ENCODE results near the gene CAMTA1.
A peak's percentile ranks its signal among the peaks of the same experiment; 100 is the strongest.
"Not testable (repeated sequence)": the region's sequence is repeated elsewhere in the genome, so short reads cannot be mapped to it uniquely, and the experiment has no call there.

Gene CAMTA1

DNA sequence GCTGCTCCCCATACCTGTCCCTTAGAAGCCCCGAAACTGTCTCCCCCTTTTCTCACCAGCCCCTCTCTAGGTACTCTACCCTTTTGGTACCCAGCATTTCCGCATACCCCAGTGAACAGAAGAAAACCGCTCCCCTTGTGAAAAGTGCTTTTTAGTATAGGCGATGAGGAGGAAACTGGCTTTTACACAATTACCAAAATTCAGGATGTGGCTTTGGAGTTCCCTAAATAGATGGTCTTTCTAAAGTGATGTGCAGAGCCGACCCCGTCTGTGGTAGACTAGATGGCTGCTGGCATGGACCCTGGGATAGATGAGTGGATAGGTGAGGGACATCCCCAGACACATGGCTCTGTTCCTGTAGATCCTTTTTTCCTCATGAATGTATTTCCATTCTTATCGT is 996.2 kb downstream of the CAMTA1 start:
- ATAC-seq, result no peak

DNA sequence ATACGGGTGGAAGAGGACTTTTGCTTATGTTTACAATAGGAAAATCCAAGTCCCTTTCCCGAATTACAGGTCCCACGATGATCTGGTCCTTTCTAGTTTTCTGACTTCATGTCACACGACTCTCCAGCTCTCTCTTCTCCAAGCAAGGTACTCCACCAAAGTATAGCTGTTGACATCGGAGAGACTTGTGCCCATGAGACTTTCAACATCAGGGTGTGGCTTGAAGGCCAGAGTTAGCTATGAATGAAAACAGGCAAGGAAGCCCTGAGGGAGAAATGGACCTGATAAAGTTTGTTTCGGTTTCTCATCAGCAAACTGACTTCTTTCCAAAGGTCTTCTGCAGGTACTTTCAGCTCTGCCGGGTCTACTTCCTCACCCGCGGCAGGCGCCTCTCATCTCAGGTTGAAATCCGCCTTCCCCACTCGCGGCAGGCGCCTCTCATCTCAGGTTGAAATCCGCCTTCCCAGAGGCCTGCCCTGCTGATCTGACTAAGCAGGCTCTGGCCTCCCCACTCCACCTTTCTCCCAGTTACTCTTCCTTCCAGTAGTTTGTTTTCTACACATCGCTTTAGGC is 996.8 kb downstream of the CAMTA1 start:
- ATAC-seq, result no peak

DNA sequence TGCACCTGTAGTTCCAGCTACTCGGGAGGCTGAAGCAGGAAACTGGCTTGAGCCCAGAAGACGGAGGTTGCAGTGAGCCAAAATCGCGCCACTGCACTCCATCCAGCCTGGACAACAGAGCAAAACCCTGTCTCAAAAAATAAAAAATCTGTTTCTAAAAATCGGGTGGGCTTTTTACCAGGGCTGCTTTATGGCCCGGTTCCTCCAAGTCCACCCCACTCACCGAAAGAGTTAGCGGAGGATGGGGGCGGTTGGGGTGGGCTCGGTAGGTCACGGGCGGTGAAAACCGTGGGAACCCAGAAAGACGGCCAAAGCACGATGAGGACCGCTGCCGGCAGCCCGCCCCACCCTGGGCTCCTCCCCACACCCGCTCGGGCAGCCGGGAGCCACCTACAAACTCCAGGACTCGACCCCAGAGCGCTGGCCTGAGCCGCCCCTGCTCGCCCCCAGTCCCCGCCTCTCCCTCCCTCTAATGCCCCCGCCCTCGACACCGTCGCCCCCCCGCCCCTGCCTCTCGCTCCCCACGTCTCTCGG is 998.0 kb downstream of the CAMTA1 start:
- ATAC-seq, result no peak

DNA sequence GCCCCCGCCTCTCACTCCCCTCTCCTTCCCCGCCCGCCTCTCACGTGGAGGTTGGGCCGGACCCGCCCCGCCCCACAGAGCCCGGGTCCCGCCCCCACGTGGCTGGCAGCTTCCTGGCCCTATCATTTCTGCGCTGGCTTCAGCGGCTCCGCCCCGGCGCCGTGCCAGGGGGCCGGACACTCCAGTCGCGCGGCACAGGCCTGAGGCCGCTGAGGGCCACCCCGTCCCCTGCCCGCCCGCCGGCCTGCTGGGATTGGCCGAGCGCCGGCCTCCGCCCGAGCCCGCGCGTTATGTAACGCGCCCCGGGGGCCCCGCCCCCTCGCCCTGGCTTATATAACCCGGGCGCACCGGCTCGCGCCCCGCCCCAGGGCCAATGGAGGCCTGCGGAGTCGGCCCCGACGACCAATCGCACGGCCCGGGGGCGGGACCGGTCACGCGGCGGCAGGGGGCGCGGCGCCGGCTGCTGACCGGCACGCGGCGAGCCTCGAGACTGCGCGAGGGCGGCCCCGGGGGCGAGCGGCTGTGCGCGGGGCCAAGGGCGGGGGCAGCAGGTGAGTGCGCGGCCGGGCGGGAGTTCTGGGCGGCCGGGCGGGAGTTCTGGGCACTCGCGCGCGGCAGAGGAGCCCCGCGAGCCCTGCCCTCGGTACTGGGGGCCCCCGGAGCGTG is 998.7 kb downstream of the CAMTA1 start, which contains the start of gene PER3:
Gene PER3, plus strand, starts transcription at position 466 of the 666 bp plus-strand sequence. CDS start 587 bp downstream, outside the sequence.
- ATAC-seq, result peak; percentile 94 to 95

DNA sequence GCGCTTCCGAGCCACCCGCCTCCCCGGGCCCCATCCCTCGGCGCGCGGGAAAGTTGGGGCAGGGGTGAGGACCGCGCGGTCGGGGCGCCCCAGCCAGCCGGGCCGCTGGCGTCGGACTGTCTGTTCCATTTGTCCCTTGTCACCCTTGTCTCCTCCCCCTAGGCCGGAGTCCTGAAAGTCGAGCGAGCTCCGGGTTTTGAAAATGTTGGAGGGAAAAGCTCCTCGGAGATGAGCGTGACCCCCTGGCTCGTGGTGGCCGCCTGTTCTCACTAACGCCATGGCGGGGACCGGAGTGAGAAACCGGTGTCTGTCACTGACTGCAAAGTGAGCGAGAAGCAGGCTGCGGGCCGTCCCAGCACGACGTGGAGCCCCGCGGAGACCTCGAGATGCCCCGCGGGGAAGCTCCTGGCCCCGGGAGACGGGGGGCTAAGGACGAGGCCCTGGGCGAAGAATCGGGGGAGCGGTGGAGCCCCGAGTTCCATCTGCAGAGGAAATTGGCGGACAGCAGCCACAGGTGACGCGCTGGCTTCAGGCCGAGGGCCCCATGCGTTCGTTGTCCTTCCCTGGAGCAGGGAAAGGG is 999.3 kb downstream of the CAMTA1 start:
- ATAC-seq, result no peak

DNA sequence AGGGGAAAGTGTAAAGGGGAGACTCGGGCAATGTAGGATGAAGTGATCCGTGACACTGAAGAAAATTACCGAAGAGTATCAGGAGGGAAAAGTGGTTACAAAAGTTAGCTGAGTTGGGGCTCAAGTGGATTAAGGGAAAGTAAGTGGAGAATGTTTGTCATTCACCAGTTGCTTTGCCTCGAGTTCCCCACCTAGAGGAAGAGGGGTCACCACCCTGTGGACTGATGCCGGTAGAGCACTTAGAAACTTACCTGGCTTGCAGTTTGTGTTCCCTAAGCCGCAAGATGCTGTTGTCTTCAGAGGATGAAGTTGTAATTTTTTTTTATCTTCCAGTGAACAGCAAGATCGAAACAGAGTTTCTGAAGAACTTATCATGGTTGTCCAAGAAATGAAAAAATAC is 999.9 kb downstream of the CAMTA1 start:
- no peak for ATAC-seq

DNA sequence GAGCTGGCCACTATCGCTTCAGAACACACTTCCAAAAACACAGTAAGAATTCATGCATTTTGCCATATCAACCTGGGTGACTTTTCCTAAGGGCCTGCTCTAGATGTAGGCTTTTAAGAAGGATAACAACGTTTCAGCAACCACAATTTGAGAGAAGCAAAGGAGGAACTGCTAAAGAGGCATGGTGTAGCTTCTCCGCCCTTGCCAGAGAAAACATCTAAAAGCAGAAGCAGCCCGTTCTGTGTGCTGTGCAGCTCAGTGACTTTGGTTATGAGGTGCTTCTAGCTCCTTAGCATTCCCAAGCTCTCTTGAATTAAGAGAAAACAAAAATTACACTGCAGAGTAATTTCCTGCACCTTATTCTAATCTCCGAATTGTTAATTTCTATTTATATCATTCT is 1001.5 kb downstream of the CAMTA1 start:
- no peak for ATAC-seq

DNA sequence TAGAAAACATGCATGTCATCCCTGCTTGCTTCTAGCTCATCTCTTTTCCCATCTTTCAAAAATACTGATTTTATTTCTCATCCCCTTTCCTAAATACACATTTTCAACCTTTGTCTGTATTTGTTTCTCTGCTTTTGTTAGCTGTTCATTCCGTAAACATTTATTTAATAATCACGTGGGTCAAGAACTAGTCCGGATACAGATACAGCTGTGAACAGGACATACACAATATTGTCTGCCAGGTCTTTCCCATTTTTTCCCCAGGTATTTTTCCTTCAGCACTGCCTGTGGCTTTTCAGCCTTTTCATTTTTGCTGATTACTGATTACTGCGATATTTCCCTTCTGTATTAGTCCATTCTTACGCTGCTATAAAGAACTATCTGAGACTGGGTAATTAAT is 1004.6 kb downstream of the CAMTA1 start:
- no peak for ATAC-seq

DNA sequence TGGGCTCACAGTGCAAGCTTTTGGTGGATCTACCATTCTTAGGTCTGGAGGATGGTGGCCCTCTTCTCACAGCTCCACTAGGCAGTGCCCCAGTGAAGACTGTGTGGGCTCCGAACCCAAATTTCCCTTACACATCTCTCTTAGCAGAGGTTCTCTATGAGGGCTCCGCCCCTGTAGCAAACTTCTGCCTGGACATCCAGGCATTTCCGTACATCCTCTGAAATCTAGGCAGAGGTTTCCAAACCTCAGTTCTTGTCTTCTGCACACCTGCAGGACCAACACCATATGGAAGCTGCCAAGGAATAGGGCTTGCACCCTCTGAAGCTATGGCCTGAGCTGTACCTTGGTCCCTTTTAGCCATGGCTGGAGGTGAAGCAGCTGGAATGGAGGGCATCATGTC is 1005.8 kb downstream of the CAMTA1 start:
- ATAC-seq, result not testable (repeated sequence)

DNA sequence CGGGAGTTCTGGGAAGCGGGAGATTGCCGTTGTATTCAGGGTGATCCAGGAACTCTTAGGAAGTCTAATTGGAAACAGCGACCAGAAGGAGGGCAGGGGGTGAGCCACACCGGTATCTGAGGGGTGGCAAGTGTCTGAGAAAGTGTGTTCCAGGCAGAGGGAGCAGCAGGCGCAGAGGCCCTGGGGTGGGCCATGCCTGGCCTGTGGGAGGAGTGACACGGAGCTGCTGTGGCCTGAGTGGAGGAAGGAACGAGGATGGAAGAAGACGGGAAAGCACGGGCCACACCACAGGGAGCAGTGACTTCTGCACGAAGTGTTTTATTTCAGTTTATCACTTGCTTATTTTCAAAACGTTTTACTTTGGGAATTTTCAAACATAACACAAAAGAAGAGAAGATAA is 1010.2 kb downstream of the CAMTA1 start:
- ATAC-seq, result no peak

DNA sequence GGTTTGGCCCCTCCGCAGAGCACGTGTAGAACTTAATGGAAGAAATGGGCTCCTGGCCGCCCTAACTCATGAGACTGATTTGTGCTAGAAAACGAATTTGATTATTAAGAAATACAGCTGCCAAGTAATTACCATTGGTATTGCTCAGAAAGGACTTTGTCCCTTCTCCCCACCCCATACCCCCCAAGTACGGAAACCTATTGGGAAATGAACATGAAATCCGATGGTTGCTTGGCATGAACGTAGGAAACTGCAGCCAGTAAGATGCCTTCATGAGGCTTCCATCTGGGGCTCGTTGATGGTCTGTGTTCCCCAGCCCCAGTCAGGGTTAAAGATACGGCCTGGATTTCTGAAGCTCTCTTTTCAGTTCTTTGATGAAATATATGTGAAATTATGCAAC is 1020.2 kb downstream of the CAMTA1 start:
- ATAC-seq, result no peak

DNA sequence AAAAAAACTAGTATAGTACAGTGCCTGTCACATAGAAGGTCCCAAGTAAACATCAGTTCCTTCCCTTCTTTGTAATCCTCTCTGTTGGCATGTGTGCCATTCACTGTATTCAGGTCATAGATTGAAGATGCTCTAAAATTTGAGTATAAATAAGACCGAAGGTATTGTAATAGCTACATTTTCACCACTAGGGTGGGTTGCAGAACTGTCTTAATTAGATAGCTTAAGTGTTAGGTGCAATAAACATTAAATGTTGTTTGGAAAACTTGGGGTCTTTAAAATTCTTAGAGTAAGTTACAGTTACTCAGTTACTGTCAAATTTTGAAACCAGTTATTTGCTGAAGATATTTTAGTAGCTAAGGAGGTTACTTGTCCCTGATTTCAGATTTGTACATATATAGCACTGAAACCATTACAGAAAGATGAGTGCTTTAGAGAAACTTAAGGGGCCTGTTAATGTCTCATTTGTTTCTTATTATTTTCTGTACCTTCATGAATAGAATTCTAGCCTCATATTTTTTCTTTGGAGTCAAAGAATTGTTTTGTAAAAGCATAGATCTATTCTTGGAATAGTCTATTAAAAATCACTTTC is 1023.1 kb downstream of the CAMTA1 start:
- no peak for ATAC-seq

DNA sequence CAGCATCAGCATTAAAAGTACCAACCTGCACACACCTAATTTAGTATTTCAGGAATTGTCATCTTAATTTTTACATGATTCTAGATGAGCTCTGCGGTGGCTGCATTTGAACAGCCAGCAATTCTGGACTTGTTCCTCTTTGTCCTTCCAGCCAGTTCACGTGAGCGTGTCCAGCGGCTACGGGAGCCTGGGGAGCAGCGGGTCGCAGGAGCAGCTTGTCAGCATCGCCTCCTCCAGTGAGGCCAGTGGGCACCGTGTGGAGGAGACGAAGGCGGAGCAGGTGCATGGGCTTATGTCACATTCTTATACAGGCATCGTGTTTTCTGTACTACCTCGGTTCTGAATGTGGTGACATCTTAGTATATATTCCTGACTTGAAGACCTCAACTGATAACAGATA is 1024.5 kb downstream of the CAMTA1 start:
- ATAC-seq, result no peak

DNA sequence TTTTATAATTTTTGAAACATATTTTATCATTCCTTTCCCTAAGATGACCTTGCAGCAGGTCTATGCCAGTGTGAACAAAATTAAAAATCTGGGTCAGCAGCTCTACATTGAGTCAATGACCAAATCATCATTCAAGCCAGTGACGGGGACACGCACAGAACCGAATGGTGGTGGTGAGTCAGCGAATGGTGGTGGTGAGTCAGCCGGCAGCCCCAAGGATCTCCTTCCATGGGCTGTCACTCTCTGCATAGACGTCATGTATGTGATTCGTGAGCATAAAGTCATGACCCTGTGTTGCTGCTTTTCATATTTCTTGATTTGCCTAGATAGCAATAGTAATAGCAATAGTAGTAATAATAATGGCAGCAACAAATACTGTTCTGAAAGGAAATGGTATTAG is 1025.1 kb downstream of the CAMTA1 start:
- peak; percentile 95 to 99 for ATAC-seq

DNA sequence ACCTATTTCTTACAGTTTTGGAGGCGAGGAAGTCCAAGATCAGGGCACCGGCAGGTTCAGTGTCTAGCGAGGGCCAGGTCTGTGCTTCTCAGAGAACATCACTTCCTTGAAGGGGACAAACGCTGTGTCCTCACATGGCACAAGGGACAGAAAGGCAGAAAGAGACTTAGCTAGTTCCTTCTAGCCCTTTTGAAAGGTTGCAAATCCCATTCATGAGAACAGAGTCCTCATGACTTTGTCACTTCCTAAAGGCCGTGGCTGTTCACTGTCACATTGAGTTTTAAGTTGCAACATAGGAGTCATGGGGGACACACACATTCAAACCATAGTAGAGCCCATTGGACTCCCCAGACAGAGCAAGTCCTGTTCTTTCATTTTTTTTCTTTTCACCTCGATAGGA is 1026.2 kb downstream of the CAMTA1 start:
- ATAC-seq, result no peak

DNA sequence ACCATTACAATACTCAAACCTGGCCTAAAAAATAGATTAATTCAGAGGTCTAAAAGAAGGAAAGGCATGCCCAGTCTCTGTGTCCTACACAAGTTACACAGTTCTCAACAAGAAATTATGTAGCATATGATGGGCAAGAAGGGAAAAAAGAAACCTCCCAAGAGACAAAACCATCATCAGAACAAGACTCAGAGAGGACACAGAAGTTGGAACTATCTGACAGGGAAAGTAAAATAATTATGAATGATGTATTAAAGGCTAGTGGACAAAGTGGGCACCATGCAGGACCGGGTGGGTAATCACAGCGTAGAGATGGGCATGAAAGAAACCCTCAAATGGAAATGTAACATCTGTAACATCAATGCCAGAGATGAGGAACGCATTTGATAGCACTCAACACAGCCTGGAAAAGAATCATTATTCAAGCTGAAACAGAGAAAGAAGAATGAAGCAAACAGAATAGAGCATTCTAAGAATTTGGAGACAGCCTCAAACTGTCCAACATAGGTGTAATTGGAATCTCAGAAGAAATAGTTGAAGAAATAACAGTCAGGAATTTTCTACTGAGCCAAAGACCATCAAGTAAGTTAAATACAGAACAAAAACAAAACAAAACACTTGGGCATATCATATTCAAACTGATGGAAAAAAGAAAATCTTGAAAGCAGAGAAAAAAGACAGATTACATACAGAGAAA is 1028.6 kb downstream of the CAMTA1 start:
- ATAC-seq, result no peak

All from activated CD4-positive, CD25-positive, alpha-beta regulatory T cell treated with anti-CD3 and anti-CD28 coated beads, Interleukin-2, amount 50 U/mL, for 24 hours (primary cell).